ENCODE data around the gene THY1. TPM values are rescaled to one million over a fixed set of nuclear protein-coding genes. Genes with fewer than 3 reads are reported as not detected.

Gene THY1
- total and polyA plus RNA-seq, 8 donors: 1.4 to 28.6 (median 4.4) TPM

GRCh38 chr11:119381181-119381988 is 41.6 kb downstream of the THY1 start, which contains the start of gene USP2:
Gene USP2 (minus strand): TSS chr11:119381690. CDS start chr11:119373480, 8,210 bp downstream.
- intact Hi-C loops (cut with DNase I): no loop called here
- Histone ChIP-seq H3K36me3 (no peaks in the 10 kb centered on the region), H3K4me3 (peak within 1 kb of the TSS; percentile 35 to 62 (median 52)), H3K27me3 (no peaks in the 10 kb centered on the region), H3K4me1 (peaks cover 7 to 11% (median 11%) of the 10 kb centered on the region in 3 donors), H3K27ac (peak within 1 kb of the TSS; percentile 33 to 74 (median 58)), H3K9me3 (no peaks in the 10 kb centered on the region)
- FAIRE-seq (peak; percentile 80), ATAC-seq (peak; percentile 95 to 97 (median 95)), DNase-seq (peak; percentile 95 to 100 (median 98))
- 0% methylated on average over 52 to 54 of the region's 54 CpGs for WGBS, 2 donors
- TF ChIP-seq CTCF (IDR thresholded peaks at IDR 0.05): peak; percentile 80 to 91 (median 88)

GRCh38 chr11:119380827-119381180 is 42.2 kb downstream of the THY1 start:
- no peaks in the 10 kb centered on the region for H3K9me3 ChIP-seq
- peak overlapping the region; percentile 35 to 62 (median 52) for H3K4me3 ChIP-seq
- peak overlapping the region; percentile 6 to 74 (median 58) for H3K27ac ChIP-seq
- FAIRE-seq (no peak), ATAC-seq (peak; percentile 1 to 4 (median 3)), DNase-seq (no peak)
- WGBS, 2 donors: 6% methylated on average over 9 to 10 of the region's 10 CpGs
- no peak for TF ChIP-seq CTCF (IDR thresholded peaks at IDR 0.05)
- H3K36me3 ChIP-seq: no peaks in the 10 kb centered on the region
- no peaks in the 10 kb centered on the region for H3K27me3 ChIP-seq
- H3K4me1 ChIP-seq: peaks cover 7 to 12% (median 11%) of the 10 kb centered on the region in 3 donors
- intact Hi-C loops (cut with DNase I): no loop called here

DNA sequence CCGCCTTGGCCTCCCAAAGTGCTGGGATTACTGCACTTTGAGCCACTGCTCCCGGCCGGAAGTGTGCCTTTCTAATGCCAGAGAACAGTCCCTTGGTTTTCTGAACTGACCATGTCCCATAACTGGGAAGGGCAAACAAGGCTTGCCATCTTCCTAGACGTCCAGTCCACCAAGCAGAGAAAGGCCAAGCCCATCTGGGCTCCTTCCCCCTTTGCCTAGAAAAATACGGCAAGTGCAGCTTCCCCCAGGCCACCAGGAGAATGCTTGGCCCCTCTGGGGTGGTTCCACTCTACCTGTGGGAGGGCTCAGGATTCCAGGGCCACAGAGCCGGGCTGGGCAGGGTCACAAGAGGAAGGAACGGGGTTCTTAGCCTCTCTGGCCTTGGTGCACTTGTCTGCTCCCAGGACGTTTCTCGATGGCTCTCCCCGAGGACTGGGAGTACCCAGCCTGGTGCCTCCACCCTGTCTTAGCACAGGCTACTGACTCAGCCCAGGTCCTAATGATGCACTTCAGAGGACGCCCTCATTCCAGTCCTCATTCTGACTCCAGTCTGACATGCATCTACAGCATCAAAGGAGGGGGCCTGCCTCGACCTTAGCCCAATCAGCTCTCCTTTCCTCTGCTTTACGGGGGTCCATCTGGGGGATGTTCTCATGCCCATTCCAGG is 42.7 kb downstream of the THY1 start:
- no peak overlapping the region for H3K27ac ChIP-seq
- H3K9me3 ChIP-seq: no peaks in the 10 kb centered on the region
- ATAC-seq (no peak), DNase-seq (peak in 1 of 6 donors; percentile 68), FAIRE-seq (no peak)
- H3K4me1 ChIP-seq: peaks cover 7 to 12% (median 11%) of the 10 kb centered on the region in 3 donors
- WGBS, 2 donors: 50 to 64% methylated on average over 13 of the region's 13 CpGs
- H3K4me3 ChIP-seq: peak overlapping the region in 2 of 4 donors; percentile 56 to 62
- no peaks in the 10 kb centered on the region for H3K27me3 ChIP-seq
- TF ChIP-seq CTCF (IDR thresholded peaks at IDR 0.05): no peak
- no peaks in the 10 kb centered on the region for H3K36me3 ChIP-seq
- intact Hi-C loops (cut with DNase I): no loop called here

GRCh38 chr11:119378851-119379465 is 44.0 kb downstream of the THY1 start:
- H3K4me3 ChIP-seq: no peak overlapping the region
- intact Hi-C loops (cut with DNase I): loop anchor here in 2 of 3 donors (5.0 to 10.0 kb wide), 2 partner anchors 42 to 54 kb away; no protein-coding TSS in a partner anchor
- no peak for TF ChIP-seq CTCF (IDR thresholded peaks at IDR 0.05)
- WGBS, 2 donors: 36 to 43% methylated on average over 10 of the region's 10 CpGs
- peak overlapping the region in 2 of 4 donors; percentile 86 to 87 for H3K27ac ChIP-seq
- peaks cover 7 to 12% (median 11%) of the 10 kb centered on the region in 3 donors for H3K4me1 ChIP-seq
- H3K36me3 ChIP-seq: no peaks in the 10 kb centered on the region
- H3K27me3 ChIP-seq: no peaks in the 10 kb centered on the region
- DNase-seq (no peak), FAIRE-seq (no peak), ATAC-seq (no peak)
- no peaks in the 10 kb centered on the region for H3K9me3 ChIP-seq

All from pancreas (tissue), 10 donors.